K562 (cell line): ENCODE results near the gene RBKS. TPM values are rescaled to one million over a fixed set of nuclear protein-coding genes. Genes with fewer than 3 reads are reported as not detected.

ENCODE experiments used
- ATF6 ChIP-seq: sonication (generic); formaldehyde crosslinking; IDR thresholded peaks from 2 replicates; pipeline ENCODE4 v1.4.0; 2020; ENCODE audit warnings: mild to moderate bottlenecking, missing genetic modification reagents
- CGGBP1 ChIP-seq: fragments of 250-450 bp; sonication (Bioruptor Pico); IDR thresholded peaks from 2 replicates; pipeline ENCODE4 v1.9.0; 2021; ENCODE audit warnings: mild to moderate bottlenecking
- CHAMP1 ChIP-seq: fragments of 450-650 bp; IDR thresholded peaks from 2 replicates; pipeline ENCODE4 v1.6.1; 2016; ENCODE audit warnings: mild to moderate bottlenecking
- CHCHD3 ChIP-seq: fragments of 250-450 bp; sonication (Bioruptor Pico); IDR thresholded peaks from 2 replicates; pipeline ENCODE4 v2.1.2; 2022; ENCODE audit warnings: mild to moderate bottlenecking
- CREBBP ChIP-seq: IDR thresholded peaks from one replicate; pipeline ENCODE4 v1.6.1; 2012; ENCODE audit warnings: low read depth, mild to moderate bottlenecking, control low read depth, inconsistent platforms, low read length
- CREM ChIP-seq: IDR thresholded peaks from 2 replicates; pipeline ENCODE4 v1.6.1; 2014; ENCODE audit warnings: antibody characterized with exemption, low read depth
- ELK1 ChIP-seq: sonication (generic); formaldehyde crosslinking; IDR thresholded peaks from 2 replicates; pipeline ENCODE4 v1.8.1; 2022; ENCODE audit warnings: missing genetic modification reagents
- HES1 ChIP-seq: fragments of 450-650 bp; IDR thresholded peaks from 2 replicates; pipeline ENCODE4 v1.6.1; 2016; ENCODE audit warnings: low read depth, mild to moderate bottlenecking, moderate library complexity
- LEF1 ChIP-seq: fragments of 450-650 bp; IDR thresholded peaks from 2 replicates; pipeline ENCODE4 v1.6.1; 2016; ENCODE audit warnings: mild to moderate bottlenecking
- NCOA4 ChIP-seq: fragments of 450-650 bp; IDR thresholded peaks from 2 replicates; pipeline ENCODE4 v1.6.1; 2018; ENCODE audit warnings: mild to moderate bottlenecking; ENCODE audit not compliant: partially characterized antibody
- PHF8 ChIP-seq: fragments of 200-600 bp; sonication (generic); IDR thresholded peaks from 2 replicates; pipeline ENCODE4 v1.6.1; 2012; ENCODE audit warnings: mixed run types, mild to moderate bottlenecking, inconsistent platforms, low read length, moderate library complexity, borderline replicate concordance
- PML ChIP-seq: IDR thresholded peaks from 2 replicates; pipeline ENCODE4 v1.6.1; 2012; ENCODE audit warnings: low read length, inconsistent platforms
- PTTG1 ChIP-seq: fragments of 450-650 bp; IDR thresholded peaks from 2 replicates; pipeline ENCODE4 v1.6.1; 2016; ENCODE audit warnings: low read depth, mild to moderate bottlenecking, missing genetic modification characterization, missing compliant biosample characterization
- SNRNP70 ChIP-seq: fragments of 200-400 bp; formaldehyde crosslinking; optimal IDR thresholded peaks from 2 replicates; pipeline ENCODE3; 2017; ENCODE audit warnings: low read depth, low read length
- SPI1 ChIP-seq: IDR thresholded peaks from 2 replicates; pipeline ENCODE4 v1.6.1; 2011; ENCODE audit warnings: low read depth, low read length, control low read depth, borderline replicate concordance
- SREBF2 ChIP-seq: sonication (generic); formaldehyde crosslinking; IDR thresholded peaks from 2 replicates; pipeline ENCODE4 v1.4.0; 2020; ENCODE audit warnings: mild to moderate bottlenecking, missing genetic modification reagents
- TCFL5 ChIP-seq: fragments of 250-450 bp; sonication (Bioruptor Pico); conservative IDR thresholded peaks from 2 replicates; pipeline ENCODE4 v1.6.1; 2021; ENCODE audit warnings: mild to moderate bottlenecking, moderate library complexity, matching md5 sums
- TSHZ1 ChIP-seq: fragments of 250-450 bp; sonication (Bioruptor Pico); IDR thresholded peaks from 2 replicates; pipeline ENCODE4 v1.4.0; 2020; ENCODE audit warnings: mild to moderate bottlenecking, moderate library complexity
- polyA plus RNA-seq, 8 experiments: library from polyadenylated mRNA; depleted of rRNA in 4 of 8; stranded (reverse) in 5 of 8; unstranded in 3 of 8; fragments of >200 nt; fragmentation: Nextera tagmentation in 2 of 8; fragmentation: Illumina TruSeq in 1 of 8; extraction: Ambion mirVana in 2 of 8; extraction: Trizol in 1 of 8; gene quantifications; 2 replicates each; pipeline versions ENCODE4 v1.2.1 to v1.2.3, GENCODE V29; 2011 to 2014; ENCODE audit warnings: inconsistent platforms in 1 of 8, missing spikeins in 1 of 8
- total RNA-seq, 7 experiments: library from RNA; depleted of rRNA in 6 of 7; stranded (reverse); fragments of >200 nt in 6 of 7; fragmentation: Illumina TruSeq in 2 of 7; extraction: Trizol in 2 of 7; gene quantifications; 2 replicates each; pipeline versions ENCODE4 v1.2.1 to v1.2.3, GENCODE V29; 2011 to 2021; ENCODE audit warnings: low replicate concordance in 1 of 7

RBKS gene
- total and polyA plus RNA-seq, 9 of the 15 experiments (the other 6 are each of a cell fraction or from before 2014, with no cell fraction given), result 0.06 to 0.39 (median 0.19) TPM

GRCh38 chr2:27771548-27772335 is 118.4 kb downstream of the RBKS start, which contains the start of gene MRPL33 (continued):
- TF ChIP-seq SREBF2 (CRISPR knock-in tag) (no peak), PML (peak; percentile 70; the same call in 1 of the 2 replicates), CHAMP1 (no peak), SPI1 (0 out of 2 replicates have a peak, but pooled peaks have one; percentile 0), CGGBP1 (CRISPR knock-in tag) (no peak), TSHZ1 (CRISPR knock-in tag) (no peak), NCOA4 (no peak), HES1 (no peak), CREM (peak; percentile 80), SNRNP70 (no peak), PHF8 (peak; percentile 99), TCFL5 (0 out of 2 replicates have a peak, but pooled peaks have one; percentile 36), CHCHD3 (CRISPR knock-in tag) (no peak), ELK1 (no peak), PTTG1 (tag) (no peak), CREBBP (no peak), ATF6 (no peak), LEF1 (no peak)
